ENCODE measurements around the gene IL4R. TPM values are rescaled to one million over a fixed set of nuclear protein-coding genes. Genes with fewer than 3 reads are reported as not detected.

IL4R gene
- total RNA-seq, 1 experiment from 2014 or later = 29.6 TPM

DNA sequence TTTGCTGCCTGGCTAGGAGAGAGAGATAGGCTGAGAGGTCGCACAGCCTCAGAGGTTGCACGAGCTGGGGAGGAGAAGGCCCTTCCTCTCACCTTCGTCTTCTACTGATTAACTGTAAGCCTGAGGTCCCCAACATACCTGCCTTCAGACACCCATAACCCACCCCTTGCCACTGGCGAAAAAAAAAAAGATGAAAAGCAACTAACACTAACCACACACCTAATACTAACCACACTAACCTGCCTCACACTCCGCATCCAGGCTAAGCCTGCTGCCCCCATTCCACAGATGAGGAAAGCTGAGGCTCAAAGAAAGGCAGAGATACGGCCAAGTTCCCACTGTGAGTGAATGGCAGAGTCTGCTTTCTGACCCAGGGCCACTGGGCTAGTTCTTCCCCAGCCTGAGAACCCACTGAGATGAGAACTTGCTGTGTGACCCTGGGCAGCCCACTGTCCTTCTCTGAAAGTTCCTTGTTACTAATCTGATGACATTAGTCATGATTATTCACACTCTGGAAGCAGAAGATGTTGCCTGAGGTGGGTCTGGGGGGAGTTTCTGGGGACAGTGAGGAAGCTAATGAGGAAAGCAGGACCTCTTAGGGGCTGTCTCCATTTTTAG lies 92.8 kb downstream of the IL4R start:
- no peak overlapping the region for H3K4me3 ChIP-seq (replicated peaks in 1 of 2; ENCODE audit: low read depth in 1 of 2, low read length in 2 of 2)
- H3K4me1 ChIP-seq (ENCODE audit: control insufficient read depth in 1 of 2, insufficient read depth in 2 of 2, low read length in 2 of 2) = peaks cover 6 to 10% of the 10 kb centered on the region in 2 experiments; a peak in 3 of 4 replicates
- no peaks in the 10 kb centered on the region for H4K20me1 ChIP-seq (ENCODE audit: insufficient read depth)
- no peak overlapping the region for H3K9ac ChIP-seq (ENCODE audit: low read length)
- ATAC-seq (no peak), DNase-seq (ENCODE audit: low read depth, low spot score) (no peak)
- no TSS peak for BruUV-seq (replicated peaks)
- H3K4me2 ChIP-seq (ENCODE audit: low read length) = no peak overlapping the region
- CTCF ChIA-PET = interaction anchor here (0.8 kb wide), 1 partner anchor 22 kb away, joined by 3 read pairs; no protein-coding TSS in a partner anchor
- H3K9me3 ChIP-seq (ENCODE audit: control insufficient read depth in 1 of 2, insufficient read depth in 1 of 2, low read depth in 1 of 2, low read length in 2 of 2) = no peaks in the 10 kb centered on the region
- H3K36me3 ChIP-seq (ENCODE audit: control insufficient read depth in 1 of 2, insufficient read depth in 2 of 2, low read length in 2 of 2) = no peaks in the 10 kb centered on the region
- no peaks in the 10 kb centered on the region for H3K79me2 ChIP-seq (ENCODE audit: insufficient read depth, low read length)
- no peaks in the 10 kb centered on the region for H3K9me2 ChIP-seq (ENCODE audit: insufficient read depth)
- TF ChIP-seq ZNF274 (IDR thresholded peaks at IDR 0.05; ENCODE audit: low read depth, low read length) (no peak), SRF (IDR thresholded peaks at IDR 0.05; ENCODE audit: low read depth) (no peak), ELF1 (IDR thresholded peaks at IDR 0.05; ENCODE audit: borderline replicate concordance, low read depth) (no peak), POLR2A (IDR thresholded peaks at IDR 0.05; ENCODE audit: borderline replicate concordance, extremely low read depth, insufficient read depth, insufficient read length) (no peak), RAD21 (IDR thresholded peaks at IDR 0.05; ENCODE audit: low read depth) (no peak), ZFX (IDR thresholded peaks at IDR 0.05) (no peak), EZH2 (IDR thresholded peaks at IDR 0.05) (no peak), TCF7L2 (IDR thresholded peaks at IDR 0.05; ENCODE audit: borderline replicate concordance, extremely low read depth, insufficient read depth, insufficient read length) (no peak), EZH2phosphoT487 (IDR thresholded peaks at IDR 0.05; ENCODE audit: borderline replicate concordance) (no peak), JUND (IDR thresholded peaks at IDR 0.05) (no peak), CEBPB (IDR thresholded peaks at IDR 0.05; ENCODE audit: low read depth) (no peak), SIN3A (IDR thresholded peaks at IDR 0.05; ENCODE audit: low read depth) (no peak), CBX3 (IDR thresholded peaks at IDR 0.05; ENCODE audit: low read depth) (no peak), YY1 (IDR thresholded peaks at IDR 0.05; ENCODE audit: extremely low read depth, insufficient replicate concordance, low read depth, low read length) (no peak), SP1 (IDR thresholded peaks at IDR 0.05; ENCODE audit: low read depth) (no peak), EGR1 (IDR thresholded peaks at IDR 0.05; ENCODE audit: low read depth) (no peak)
- TF ChIP-seq, protein P1, sequence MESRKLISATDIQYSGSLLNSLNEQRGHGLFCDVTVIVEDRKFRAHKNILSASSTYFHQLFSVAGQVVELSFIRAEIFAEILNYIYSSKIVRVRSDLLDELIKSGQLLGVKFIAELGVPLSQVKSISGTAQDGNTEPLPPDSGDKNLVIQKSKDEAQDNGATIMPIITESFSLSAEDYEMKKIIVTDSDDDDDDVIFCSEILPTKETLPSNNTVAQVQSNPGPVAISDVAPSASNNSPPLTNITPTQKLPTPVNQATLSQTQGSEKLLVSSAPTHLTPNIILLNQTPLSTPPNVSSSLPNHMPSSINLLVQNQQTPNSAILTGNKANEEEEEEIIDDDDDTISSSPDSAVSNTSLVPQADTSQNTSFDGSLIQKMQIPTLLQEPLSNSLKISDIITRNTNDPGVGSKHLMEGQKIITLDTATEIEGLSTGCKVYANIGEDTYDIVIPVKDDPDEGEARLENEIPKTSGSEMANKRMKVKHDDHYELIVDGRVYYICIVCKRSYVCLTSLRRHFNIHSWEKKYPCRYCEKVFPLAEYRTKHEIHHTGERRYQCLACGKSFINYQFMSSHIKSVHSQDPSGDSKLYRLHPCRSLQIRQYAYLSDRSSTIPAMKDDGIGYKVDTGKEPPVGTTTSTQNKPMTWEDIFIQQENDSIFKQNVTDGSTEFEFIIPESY (IDR thresholded peaks at IDR 0.05; ENCODE audit: extremely low read depth, insufficient replicate concordance, low read length) = no peak
- TF ChIP-seq, protein P2, sequence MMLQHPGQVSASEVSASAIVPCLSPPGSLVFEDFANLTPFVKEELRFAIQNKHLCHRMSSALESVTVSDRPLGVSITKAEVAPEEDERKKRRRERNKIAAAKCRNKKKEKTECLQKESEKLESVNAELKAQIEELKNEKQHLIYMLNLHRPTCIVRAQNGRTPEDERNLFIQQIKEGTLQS (IDR thresholded peaks at IDR 0.05) = no peak
- TF ChIP-seq, protein P3, sequence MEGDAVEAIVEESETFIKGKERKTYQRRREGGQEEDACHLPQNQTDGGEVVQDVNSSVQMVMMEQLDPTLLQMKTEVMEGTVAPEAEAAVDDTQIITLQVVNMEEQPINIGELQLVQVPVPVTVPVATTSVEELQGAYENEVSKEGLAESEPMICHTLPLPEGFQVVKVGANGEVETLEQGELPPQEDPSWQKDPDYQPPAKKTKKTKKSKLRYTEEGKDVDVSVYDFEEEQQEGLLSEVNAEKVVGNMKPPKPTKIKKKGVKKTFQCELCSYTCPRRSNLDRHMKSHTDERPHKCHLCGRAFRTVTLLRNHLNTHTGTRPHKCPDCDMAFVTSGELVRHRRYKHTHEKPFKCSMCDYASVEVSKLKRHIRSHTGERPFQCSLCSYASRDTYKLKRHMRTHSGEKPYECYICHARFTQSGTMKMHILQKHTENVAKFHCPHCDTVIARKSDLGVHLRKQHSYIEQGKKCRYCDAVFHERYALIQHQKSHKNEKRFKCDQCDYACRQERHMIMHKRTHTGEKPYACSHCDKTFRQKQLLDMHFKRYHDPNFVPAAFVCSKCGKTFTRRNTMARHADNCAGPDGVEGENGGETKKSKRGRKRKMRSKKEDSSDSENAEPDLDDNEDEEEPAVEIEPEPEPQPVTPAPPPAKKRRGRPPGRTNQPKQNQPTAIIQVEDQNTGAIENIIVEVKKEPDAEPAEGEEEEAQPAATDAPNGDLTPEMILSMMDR (IDR thresholded peaks at IDR 0.05 in 2 of 3, conservative IDR thresholded peaks at IDR 0.05 in 1 of 3; ENCODE audit: borderline replicate concordance in 1 of 3, insufficient read depth in 1 of 3, low read depth in 2 of 3, low read length in 2 of 3) = no peak
- TF ChIP-seq, protein P4, sequence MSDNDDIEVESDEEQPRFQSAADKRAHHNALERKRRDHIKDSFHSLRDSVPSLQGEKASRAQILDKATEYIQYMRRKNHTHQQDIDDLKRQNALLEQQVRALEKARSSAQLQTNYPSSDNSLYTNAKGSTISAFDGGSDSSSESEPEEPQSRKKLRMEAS (IDR thresholded peaks at IDR 0.05) = no peak
- intact Hi-C loops (cut with micrococcal nuclease) = no loop called here
- no peak overlapping the region for H2AFZ ChIP-seq (ENCODE audit: low read depth, low read length, poor library complexity, severe bottlenecking)
- H3K27me3 ChIP-seq (ENCODE audit: insufficient read depth, low read length) = 0 out of 2 replicates have a peak, but pooled peaks cover 3% of the 10 kb centered on the region
- POLR2A ChIA-PET = no interaction called here
- H3K27ac ChIP-seq (ENCODE audit: low read depth, low read length) = no peak overlapping the region
- RAD21 ChIA-PET (ENCODE audit: low non-redundant PET in 1 of 2, low total read pairs in 2 of 2, uncharacterized antibody in 2 of 2, unreplicated experiment in 2 of 2) = no interaction called here
